Measurements from ENCODE around the gene SEC14L5.

DNA sequence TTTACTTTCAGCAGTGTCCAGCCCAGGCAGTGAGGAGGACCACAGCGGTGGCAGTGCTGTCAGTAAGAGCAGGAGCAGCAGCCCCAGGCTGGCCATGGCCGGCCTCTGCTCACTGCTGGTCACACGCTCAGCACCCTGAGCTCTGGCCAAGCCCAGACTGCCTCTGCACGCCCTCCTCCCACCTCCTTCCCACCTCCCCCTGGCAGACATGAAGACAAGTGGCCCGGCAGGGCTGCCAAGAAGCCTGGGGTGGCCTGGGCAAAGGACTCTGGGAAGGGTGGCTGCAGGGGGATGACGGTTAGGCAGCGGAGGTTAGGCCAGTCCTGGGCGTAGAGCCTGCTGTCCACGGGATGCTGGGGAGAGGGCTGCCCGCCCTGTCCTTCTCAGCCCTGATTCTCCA is 107.7 kb downstream of the SEC14L5 start, which contains the start of gene C16orf89:
- TF ChIP-seq POLR2A (IDR thresholded peaks at IDR 0.05; ENCODE audit: low read length): no peak
- TF ChIP-seq GATA1 (IDR thresholded peaks at IDR 0.05; ENCODE audit: low read depth, low read length): no peak
